Activated CD4-positive, alpha-beta T cell treated with anti-CD3 and anti-CD28 coated beads, Interleukin-2, amount 50 U/mL, for 24 hours (primary cell): ENCODE results near the gene TLE3.

Source experiments
- DNase-seq, 2 donors: peaks; one replicate each; pipeline ENCODE4 v3.0.0-alpha.2; 2020; ENCODE audit warnings: low read depth in 1 of 2, low spot score in 1 of 2

Gene TLE3

DNA sequence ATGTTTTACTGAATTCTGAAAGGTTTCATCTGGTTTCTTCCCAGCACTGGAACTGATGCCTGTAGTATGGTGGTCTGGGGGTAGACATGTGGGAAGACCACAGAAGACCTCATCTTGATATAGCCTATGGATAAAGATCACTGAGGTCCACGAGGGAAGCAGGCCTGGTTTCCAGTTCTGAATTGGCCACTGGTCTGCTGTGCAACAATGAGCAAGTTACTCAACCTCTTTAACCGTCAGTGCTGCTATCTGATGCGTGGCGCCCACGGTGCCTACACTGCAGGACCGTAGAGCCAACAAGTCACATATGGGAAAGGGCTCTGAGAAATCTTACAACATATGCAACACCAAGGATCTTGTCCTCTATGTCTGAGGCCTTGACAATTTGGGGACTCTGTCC, 13.3 kb downstream of the TLE3 start:
- no peak for DNase-seq

DNA sequence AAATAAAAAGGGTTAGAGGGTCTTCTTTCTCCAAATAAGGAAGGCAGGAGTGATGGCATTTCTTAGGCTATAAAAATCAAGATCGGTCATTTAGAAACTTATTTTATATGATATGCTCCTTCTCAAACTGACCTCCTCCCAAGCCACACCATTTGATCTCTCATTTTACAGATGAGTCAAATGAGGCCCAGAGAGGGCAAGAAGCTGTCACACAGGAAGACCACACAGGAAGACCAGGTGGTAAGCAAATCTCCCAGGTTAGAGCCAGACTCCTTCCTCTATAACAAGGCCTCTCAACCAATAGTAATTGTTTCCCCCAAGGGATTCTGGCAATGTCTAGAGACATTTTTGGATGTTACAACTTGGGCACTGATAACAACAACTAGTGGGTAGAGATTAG, 13.8 kb downstream of the TLE3 start:
- no peak for DNase-seq

DNA sequence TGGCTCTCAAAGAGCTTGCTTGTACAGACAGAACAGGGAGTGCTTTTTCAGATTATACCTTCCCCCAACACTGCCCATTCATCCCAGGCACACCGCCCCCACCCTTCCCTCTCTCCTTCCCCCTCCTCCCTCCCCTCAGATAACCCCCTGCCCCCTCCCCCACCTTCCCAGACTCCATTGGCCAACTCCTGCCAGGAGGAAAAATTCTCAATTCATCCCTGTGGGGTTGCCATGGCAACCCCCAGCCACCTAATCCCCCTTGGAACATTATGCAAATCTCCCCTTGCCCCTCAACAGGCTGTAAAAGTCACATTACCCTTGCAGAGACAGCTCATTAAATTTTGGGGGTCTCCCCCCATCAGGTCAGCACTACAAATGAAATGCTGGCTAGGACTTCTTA, 14.3 kb downstream of the TLE3 start:
- DNase-seq: no peak

DNA sequence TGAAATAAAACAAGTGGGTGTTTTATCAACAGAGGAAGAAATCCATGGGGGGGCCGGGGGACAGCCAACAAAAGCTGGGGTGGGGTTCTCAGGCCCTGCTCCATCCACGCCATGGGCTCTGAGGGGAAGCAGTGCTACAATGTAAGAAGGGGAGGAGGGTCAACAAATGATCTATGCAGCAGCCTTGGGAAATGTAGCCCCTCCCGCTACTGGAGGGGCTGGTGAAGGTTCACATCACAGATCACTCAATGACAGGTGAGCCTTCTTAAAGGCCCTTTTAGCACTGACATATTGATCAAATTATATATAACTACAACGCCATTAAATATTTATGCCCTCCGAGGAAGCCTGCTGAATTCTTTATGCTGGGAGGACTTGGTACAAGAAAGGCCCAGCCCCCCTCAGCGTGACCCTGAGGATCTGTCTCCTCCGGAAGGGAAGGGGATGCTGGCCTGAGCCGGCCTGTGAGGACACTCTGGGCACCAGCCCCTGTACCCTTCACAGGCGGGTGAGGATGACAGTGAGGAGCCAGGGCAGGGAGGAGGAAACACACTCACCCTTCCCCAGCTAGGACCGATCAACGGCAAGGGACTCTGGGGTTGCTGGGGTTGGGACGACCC, 15.3 kb downstream of the TLE3 start:
- DNase-seq: no peak

DNA sequence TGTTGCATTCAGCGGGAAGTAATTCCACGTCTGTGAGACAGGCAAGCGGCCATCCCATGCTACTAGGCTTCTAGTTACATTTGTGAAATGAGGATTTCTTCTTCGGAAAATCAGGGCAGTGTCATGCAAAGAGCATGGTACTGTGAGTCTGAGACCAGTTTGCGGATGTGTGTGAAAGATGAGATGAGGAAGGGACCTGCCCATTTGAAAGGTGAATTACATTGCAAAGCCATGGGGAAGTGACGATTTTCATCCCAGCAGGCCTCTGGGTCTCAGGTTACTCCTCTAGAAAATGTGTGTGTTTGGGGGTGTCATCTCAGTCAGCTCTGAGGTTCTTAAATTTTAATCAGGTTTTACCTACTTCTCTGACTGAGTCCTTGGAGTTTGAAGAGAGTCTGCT, 16.1 kb downstream of the TLE3 start:
- DNase-seq: no peak

DNA sequence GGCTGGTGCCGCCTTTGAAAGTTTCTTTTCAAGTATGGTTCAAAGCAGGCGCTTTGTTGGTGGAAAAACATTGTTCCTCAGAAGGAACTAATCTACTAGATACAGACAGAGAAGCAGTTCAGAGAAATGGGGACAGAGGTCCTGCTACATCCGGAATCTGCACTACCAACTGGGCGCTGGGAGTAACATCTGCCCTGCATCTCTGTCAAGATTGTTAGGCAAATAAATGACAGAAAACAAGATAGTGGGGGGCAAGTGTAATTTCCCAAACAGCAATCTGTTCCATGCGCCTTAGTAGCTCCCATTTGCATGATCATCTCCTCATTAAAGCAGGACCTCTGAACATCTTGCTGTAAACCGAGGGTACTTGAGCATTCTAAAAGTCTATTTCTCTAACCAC, 17.4 kb downstream of the TLE3 start:
- no peak for DNase-seq

DNA sequence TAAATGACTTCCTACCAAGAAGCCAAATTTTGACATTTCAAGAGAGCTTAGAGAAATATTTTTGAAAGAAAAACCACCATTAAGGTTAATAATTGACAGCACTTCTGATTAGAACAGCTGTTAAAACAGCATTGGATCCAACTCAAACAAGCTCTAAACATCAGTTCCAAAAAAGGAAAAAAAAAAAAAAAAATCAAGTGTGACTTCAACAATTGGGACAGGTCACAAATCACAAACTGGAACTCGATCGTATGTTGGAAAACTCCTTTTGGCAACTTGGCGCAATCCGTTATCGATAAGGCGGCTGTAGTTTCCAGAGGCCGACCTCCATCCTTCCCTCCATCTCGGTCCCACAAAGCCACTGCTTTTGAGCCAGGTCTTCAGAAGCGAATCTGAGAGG, 17.8 kb downstream of the TLE3 start:
- no peak for DNase-seq

DNA sequence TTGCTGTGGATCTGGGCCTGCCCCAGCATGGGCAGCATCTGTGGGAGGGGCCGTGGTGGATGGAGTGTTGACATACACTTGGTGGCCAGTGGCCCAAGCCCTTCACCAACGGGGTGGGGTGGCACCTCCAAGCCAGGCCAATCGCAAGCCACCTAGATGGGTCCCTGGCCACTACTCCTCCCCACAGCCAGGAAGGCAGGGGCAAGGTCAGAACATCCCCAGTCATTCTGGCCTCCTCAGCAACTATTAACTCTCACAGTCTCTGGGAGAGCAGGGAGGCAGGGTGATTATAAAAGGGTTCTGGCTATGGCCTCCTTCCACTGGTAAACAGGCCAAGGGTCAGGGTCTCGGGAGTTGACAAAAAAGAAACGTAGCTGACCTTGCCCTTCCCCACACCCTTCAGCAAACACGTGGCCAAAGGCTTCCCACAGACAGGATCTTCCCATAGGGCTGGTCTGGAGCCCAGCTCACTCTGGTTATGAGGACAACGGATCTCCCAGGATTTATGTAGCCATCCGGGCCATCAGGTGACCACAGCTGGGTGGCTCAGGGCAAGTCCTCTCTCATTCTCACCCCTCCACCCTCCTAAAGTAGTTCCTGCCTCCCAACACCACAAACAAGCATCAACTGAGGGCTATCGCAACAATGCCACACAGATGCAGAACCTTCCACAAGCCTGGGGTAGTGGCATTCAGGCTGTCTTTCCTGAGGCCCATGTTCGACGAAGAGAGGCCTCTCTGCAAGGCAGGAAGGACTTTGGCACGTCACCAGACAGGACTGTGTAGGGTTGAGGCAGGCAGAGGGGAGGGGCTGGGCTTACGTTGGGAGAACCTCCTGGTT, 18.9 kb downstream of the TLE3 start:
- DNase-seq: no peak

DNA sequence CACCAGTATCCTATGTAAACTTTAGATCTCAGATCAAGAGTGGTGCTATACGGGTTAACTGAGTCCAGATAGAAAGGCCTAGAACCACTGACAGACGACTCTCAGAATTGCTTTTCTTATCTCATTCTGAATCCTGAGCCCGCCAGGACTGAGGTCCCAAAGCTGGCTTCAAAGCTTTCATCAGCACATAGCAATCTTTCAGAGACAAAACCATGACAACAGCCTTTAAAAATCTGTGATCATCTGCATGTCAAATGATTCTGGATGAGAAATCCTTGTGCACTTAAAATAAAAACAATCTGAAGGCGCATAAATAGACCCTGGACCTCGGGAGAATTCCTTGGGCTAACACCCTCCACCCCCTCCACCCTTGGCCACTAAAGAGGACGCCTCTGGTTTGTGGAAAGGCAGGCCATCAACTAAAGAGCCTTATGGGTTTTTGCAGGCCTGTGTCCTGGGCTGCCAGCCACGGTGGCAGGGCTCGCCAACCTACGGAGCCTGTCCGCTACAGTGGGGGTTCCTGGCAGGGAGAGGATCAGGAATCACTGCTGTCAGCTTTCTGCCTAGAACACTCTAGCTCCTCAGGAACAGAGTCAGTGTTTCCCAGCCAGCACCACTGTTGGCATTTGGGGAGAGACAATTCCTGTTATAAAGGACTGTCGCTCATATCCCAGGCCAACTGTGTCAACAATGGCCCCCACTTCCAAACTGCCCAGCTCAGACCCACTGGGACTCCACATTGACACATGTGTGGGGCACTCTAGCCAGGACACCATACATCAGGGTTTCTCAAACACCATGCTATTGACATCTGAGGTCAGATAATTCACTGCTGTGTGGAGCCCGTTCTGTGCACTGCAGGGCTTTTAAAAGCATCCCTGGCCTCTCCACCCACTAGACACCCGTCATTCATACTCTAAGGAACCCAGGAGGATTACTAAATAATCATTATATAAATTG, 20.2 kb downstream of the TLE3 start:
- DNase-seq: no peak

DNA sequence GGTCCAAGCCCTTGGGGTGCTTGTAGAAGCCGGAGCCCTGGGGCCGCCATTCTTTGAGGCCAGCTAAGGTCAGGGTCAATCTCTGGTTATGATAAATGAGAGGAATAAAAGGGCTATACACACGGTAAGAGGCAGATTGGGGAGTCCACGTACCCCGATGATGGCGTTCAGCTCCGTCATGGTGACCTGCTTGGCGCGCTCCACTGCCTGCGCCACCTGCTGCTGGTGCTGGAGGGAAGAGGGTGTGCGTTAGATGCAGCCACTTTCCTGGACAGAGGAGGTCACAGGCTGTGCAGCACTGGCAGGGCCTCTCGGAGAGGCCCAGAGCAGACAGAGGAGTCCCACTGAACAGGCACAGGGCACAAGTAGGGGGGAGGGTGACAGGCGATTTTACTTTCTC, 23.3 kb downstream of the TLE3 start:
- no peak for DNase-seq

DNA sequence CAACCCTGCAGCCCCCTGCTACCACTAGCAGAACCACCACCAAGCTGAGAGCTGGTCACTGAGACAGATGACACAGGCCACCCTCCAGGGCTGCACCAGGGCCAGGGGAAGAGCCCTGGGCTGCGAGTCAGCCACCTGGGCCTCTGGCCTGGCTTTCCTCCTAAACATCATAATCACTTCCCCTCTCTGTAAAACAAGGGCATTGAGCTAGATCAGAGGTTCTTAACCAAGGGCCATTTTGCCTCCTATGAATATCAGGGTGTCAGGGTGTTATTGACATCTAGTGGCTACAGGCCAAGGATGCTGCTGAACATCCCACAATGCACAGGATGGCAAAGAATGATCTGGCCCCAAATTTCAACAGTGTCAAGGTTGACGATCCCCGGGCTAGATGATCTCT, 25.2 kb downstream of the TLE3 start:
- DNase-seq: no peak

DNA sequence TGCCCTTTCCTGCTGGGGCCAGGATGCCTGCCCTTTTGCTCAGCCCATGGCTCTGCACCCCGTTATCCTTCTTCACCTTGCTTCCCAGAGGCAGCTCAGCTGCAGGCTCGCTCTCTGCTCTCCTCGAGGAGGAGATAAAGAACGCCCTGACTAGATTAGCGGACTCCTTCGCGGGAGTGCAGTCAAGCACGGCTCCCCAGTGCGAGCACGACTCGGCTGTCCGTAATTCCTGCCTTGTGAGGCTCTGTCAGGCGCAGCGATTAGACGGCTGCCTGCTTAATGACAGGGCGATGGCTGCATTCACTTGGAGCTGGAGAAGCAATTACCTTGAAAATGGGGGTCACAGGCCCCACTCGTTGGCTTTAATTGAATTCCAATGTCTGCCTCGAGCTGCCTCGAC, 25.9 kb downstream of the TLE3 start:
- no peak for DNase-seq

DNA sequence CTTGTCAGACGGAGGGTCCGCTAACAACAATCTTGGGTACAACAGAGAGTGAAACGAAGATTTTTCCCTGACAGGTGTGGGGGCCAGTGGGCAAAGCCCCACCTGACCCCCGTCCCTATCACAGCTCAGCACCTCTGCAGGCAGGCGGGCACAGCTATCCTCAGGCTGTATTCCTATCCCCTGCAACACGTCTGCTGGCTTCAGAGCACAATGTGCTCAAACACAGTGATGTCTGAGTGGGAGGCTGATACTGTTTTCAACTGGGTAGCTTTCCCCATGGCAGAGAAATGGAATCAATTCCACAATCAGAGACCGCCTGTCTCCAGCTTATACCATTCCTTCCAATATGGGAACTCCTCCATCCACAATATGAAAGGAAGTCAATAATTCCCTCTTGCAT, 28.0 kb downstream of the TLE3 start:
- no peak for DNase-seq

DNA sequence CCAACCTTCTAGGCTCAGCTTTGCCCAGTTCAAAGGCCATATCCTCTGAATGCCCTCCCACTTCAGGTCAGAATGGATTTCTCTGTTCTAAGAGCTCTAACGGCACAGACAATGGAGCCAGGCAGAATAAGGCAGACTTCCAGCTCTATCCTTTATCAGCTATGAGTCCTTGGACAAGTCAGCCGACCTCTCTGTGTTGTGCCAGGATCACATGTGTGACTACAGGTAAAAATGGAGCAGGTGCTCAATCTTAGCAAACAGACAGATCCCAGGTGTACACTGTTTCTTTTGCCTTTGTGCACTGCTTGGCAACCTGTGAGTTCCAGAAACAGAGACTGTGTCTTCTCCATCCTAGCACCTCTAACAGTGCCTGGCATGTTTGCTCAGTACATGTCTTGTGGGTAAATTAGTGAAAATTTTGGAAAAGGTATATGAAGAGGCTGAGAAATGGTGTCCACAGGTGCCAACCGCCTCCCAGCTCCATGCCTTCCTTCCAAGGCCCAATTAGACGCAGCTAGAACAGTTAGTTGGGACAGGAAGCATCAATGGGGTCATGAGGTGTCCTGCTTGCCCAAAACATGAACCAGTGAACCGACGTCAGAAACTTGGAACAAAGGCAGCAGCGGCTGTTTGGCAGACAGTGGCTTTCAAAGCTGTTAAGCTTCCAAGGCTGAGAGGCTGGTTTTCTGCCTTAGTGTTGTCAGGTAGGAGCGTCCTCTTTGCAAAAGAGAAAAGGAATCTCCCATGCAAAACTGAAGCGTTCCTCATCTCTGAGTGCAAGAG, 28.7 kb downstream of the TLE3 start:
- DNase-seq: no peak

DNA sequence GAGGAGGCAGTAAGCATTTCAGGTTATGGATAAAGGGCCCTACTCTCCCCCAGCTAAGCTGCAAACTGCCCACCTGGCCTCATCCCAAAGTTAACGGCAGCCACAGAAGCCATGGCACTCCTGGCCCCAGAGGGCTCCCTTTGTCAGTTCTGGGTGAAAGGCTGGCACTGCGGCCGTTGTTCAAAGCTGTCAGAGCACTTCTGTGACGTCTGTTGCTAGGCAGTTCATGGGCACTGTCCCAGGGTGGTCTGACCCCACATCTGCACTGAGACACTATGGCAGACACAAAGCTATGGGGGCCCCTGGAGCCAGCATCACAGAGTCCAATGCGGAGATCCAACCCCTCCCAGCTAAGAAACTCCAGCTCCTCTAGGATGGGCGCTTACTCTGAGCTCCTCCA, 30.0 kb downstream of the TLE3 start:
- no peak for DNase-seq

DNA sequence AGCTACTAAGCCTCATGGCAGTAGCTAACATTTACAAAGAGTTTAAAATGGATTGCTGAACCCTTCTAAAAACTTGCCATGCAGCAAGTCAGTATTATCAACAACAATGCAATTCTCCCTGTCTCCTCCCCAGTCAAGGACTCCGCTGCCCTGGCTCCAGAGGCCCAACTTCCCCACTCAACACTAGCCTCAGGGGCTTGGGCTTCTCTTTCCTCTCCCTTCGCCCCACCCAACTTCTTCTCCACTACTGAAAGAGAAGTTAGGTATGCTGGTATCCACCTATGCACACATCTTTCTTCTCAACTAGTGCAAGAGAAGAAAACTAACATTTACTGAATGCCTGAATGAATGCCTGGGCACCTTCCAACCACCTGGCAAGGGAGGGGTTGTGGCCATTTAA, 30.7 kb downstream of the TLE3 start:
- no peak for DNase-seq

DNA sequence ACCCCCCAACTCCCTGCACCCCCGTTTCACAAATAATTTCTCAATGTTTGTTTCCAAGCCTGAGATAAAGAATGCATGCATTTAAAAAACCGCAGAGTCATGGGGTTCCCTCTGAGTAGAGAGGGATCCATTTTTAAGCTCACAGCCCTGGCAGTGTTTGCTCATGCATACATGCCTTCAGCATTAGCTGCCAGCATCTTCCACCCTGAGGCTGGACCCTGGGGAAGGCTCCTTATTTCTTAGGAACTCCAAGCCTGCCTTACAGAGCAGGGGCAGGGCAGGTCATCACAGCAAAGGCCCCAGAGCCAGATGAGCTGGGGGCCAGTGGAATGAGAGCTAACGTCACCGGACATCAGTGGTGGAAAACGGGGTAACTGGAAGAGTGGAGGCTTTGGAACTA, 31.3 kb downstream of the TLE3 start:
- no peak for DNase-seq

DNA sequence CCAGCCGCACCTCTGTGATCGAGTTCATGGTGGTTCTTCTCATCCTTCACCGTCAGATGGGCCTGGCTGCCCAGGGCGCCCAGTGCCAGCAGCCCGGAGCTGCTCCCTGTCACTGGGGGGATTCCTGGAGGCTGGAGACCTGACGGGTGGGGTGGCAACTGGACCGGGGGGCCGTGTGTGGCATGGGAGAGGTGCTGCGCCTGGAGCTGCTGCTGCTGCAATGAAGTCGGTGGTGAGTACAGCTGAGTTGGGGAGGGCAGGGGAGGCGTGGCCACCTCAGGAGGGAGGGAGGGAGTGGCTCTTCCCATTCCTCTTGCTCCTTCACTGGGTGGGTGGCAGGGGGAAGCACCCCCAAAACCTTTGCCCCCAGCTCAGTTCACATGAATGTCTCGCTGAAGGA, 31.7 kb downstream of the TLE3 start:
- no peak for DNase-seq

DNA sequence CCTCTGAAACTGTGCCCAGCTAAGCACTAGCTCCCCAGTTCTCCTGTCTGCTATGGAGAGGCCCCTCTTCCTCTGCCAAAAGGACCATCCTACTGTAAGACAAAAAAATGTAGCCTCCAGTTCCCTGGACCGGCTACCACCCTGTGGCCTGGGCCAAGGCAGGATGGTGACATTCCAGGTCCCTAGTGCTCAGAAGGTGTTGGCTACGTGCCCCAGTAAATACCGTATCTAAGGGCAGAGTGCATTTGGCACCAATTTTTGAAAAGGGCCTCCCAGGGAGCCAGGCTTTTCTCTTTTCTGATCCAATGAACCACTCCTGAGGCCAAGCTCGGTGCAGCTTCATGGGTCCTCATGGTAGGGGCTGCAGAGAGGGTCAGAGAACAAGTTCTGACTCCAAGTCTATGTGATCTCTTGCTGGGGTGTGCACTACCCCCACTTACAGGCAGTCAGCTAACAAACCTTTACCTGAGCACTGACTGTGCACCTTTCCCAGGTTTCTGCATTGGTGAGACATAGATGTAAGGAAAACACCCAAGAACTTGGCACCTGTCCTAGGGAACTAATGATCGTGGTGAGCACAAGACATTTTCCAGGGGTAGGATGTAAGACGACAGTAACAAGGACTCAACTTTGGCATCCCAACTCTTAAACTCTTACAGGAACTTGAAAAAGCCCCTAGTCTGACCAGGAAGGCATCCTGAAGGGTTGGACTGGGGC, 32.6 kb downstream of the TLE3 start:
- no peak for DNase-seq

DNA sequence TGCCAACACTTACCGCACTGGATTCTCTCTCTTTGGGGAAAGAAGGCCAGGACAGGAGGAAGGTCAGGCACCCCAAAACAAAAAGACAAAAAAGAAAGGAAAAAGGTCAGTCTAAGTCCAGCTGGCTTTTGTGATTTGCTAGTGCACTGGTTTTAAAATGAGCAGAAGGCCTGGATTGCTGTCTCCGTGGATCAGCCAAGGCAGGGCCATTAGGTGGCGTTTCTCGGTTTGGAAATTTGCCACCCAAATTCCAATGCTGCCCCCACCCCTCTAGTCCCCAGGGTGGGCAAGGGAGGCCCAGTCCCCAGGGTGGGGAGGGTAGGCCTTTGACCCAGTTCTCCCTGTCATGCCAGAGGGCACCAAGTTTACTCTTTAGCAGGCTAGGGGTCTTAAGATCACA, 33.3 kb downstream of the TLE3 start:
- no peak for DNase-seq

DNA sequence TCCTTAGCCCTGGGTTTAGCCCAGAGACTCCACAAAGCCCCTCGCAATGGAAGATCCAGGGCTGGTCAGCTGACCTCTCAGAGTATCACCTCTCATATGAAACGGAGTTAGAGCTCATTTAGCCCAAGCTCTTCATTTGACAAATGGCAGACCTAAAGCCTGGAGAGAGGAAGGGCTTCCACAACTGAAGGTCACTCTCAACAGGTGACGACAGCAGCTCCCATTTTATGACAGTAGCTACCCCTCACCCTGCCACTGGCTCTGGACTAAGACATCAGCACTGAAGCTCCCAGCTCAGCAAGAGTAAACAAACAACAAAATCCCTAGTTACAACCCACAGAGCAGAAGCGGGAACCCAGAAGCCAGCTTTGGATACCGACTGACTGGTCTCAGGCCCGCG, 33.7 kb downstream of the TLE3 start:
- no peak for DNase-seq
